ENCODE measurements around the gene ARFRP1.

ARFRP1 gene

GRCh38 chr20:63703471-63703975, 4.3 kb downstream of the ARFRP1 start:
- POLR2A ChIA-PET: no interaction called here
- no peak for TF ChIP-seq CTCF (IDR thresholded peaks at IDR 0.05; ENCODE audit: insufficient read depth, low read length, missing control alignments)
- no peak overlapping the region for H3K4me3 ChIP-seq (ENCODE audit: low read depth, low read length)
- CTCF ChIA-PET: no interaction called here
- no peak for DNase-seq (ENCODE audit: low read depth, low spot score)

GRCh38 chr20:63702751-63703470, 4.9 kb downstream of the ARFRP1 start:
- no peak for DNase-seq (ENCODE audit: low read depth, low spot score)
- H3K4me3 ChIP-seq (ENCODE audit: low read depth, low read length): no peak overlapping the region
- no peak for TF ChIP-seq CTCF (IDR thresholded peaks at IDR 0.05; ENCODE audit: insufficient read depth, low read length, missing control alignments)
- ChIA-PET POLR2A (interaction anchor here (0.8 kb wide), 1 partner anchor 44 kb away, joined by 3 read pairs; no protein-coding TSS in a partner anchor), CTCF (interaction anchor here (1.2 kb wide), 1 partner anchor 165 kb away, joined by 3 read pairs; no protein-coding TSS in a partner anchor)

GRCh38 chr20:63702036-63702665, 5.6 kb downstream of the ARFRP1 start:
- ChIA-PET CTCF (interaction anchor here (1.2 kb wide), 1 partner anchor 164 kb away, joined by 3 read pairs; no protein-coding TSS in a partner anchor), POLR2A (interaction anchor here (0.8 kb wide), 2 partner anchors 44 to 73 kb away, joined by 3 read pairs; no protein-coding TSS in a partner anchor)
- H3K4me3 ChIP-seq (ENCODE audit: low read depth, low read length): no peak overlapping the region
- no peak for TF ChIP-seq CTCF (IDR thresholded peaks at IDR 0.05; ENCODE audit: insufficient read depth, low read length, missing control alignments)
- DNase-seq (ENCODE audit: low read depth, low spot score): no peak

- ChIA-PET POLR2A (interaction anchor here (0.8 kb wide), 1 partner anchor 72 kb away, joined by 3 read pairs; no protein-coding TSS in a partner anchor), CTCF (no interaction called here)
- DNase-seq (ENCODE audit: low read depth, low spot score): no peak
- TF ChIP-seq CTCF (IDR thresholded peaks at IDR 0.05; ENCODE audit: insufficient read depth, low read length, missing control alignments): no peak
- H3K4me3 ChIP-seq (ENCODE audit: low read depth, low read length): no peak overlapping the region
Measured at GRCh38 chr20:63701329-63702035, 6.3 kb downstream of the ARFRP1 start.

GRCh38 chr20:63701051-63701328, 6.8 kb downstream of the ARFRP1 start:
- no peak for TF ChIP-seq CTCF (IDR thresholded peaks at IDR 0.05; ENCODE audit: insufficient read depth, low read length, missing control alignments)
- ChIA-PET CTCF (no interaction called here), POLR2A (no interaction called here)
- DNase-seq (ENCODE audit: low read depth, low spot score): no peak
- H3K4me3 ChIP-seq (ENCODE audit: low read depth, low read length): no peak overlapping the region

Measured in AG04449 (cell line).